ENCODE results near the gene POLR2E. TPM values are rescaled to one million over a fixed set of nuclear protein-coding genes. Genes with fewer than 3 reads are reported as not detected.

POLR2E gene
- total and polyA plus RNA-seq, 9 of the 15 experiments (the other 6 are each of a cell fraction or from before 2014, with no cell fraction given) = 3.4 to 413 (median 244) TPM

DNA sequence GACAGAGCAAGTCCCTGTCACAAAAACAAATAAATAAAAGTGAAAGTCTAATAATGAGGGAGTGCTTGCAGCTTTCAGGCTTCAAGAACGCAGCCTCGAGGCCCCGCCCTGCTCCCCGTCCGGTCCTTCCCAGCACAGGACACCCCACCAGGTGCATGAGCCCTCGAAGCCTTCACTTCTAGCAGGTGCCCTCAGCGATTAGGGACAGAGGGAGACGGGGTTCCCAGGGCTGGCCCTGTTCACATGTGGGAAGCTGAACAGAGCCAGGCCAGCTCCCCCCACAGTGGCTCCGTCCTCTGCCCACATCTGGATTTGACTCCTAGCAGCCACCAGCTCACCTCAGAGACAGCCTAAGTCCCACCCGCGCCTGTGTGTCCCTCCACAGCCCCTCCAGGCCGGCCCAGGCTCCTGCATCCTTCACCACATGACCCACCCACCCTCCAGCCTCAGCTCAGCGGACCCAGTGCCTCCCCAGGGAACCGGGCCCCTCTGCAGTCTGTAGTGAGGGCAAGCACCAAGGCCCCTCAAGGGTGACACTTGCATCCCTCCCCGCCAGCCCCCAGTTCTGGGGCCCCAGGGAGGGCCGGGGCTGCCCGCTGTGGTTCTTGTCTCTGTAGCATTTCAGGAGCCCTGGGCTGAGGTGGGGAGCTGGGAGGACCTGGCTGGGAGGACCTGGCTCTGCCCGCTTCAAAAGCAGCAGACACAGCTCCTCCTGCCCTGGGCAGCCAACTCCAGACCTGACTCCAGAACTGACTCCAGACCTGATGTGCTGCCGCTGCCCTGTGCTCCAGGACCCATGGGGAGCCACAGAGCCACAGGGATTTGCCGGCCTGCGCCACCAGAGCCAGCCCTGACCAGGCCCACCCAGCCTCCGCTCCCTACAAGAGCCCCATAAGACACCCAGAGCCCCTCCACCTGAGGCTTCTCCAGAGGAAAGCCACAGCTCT, 35.9 kb upstream of the POLR2E start (continued):
- TF ChIP-seq, protein P1, sequence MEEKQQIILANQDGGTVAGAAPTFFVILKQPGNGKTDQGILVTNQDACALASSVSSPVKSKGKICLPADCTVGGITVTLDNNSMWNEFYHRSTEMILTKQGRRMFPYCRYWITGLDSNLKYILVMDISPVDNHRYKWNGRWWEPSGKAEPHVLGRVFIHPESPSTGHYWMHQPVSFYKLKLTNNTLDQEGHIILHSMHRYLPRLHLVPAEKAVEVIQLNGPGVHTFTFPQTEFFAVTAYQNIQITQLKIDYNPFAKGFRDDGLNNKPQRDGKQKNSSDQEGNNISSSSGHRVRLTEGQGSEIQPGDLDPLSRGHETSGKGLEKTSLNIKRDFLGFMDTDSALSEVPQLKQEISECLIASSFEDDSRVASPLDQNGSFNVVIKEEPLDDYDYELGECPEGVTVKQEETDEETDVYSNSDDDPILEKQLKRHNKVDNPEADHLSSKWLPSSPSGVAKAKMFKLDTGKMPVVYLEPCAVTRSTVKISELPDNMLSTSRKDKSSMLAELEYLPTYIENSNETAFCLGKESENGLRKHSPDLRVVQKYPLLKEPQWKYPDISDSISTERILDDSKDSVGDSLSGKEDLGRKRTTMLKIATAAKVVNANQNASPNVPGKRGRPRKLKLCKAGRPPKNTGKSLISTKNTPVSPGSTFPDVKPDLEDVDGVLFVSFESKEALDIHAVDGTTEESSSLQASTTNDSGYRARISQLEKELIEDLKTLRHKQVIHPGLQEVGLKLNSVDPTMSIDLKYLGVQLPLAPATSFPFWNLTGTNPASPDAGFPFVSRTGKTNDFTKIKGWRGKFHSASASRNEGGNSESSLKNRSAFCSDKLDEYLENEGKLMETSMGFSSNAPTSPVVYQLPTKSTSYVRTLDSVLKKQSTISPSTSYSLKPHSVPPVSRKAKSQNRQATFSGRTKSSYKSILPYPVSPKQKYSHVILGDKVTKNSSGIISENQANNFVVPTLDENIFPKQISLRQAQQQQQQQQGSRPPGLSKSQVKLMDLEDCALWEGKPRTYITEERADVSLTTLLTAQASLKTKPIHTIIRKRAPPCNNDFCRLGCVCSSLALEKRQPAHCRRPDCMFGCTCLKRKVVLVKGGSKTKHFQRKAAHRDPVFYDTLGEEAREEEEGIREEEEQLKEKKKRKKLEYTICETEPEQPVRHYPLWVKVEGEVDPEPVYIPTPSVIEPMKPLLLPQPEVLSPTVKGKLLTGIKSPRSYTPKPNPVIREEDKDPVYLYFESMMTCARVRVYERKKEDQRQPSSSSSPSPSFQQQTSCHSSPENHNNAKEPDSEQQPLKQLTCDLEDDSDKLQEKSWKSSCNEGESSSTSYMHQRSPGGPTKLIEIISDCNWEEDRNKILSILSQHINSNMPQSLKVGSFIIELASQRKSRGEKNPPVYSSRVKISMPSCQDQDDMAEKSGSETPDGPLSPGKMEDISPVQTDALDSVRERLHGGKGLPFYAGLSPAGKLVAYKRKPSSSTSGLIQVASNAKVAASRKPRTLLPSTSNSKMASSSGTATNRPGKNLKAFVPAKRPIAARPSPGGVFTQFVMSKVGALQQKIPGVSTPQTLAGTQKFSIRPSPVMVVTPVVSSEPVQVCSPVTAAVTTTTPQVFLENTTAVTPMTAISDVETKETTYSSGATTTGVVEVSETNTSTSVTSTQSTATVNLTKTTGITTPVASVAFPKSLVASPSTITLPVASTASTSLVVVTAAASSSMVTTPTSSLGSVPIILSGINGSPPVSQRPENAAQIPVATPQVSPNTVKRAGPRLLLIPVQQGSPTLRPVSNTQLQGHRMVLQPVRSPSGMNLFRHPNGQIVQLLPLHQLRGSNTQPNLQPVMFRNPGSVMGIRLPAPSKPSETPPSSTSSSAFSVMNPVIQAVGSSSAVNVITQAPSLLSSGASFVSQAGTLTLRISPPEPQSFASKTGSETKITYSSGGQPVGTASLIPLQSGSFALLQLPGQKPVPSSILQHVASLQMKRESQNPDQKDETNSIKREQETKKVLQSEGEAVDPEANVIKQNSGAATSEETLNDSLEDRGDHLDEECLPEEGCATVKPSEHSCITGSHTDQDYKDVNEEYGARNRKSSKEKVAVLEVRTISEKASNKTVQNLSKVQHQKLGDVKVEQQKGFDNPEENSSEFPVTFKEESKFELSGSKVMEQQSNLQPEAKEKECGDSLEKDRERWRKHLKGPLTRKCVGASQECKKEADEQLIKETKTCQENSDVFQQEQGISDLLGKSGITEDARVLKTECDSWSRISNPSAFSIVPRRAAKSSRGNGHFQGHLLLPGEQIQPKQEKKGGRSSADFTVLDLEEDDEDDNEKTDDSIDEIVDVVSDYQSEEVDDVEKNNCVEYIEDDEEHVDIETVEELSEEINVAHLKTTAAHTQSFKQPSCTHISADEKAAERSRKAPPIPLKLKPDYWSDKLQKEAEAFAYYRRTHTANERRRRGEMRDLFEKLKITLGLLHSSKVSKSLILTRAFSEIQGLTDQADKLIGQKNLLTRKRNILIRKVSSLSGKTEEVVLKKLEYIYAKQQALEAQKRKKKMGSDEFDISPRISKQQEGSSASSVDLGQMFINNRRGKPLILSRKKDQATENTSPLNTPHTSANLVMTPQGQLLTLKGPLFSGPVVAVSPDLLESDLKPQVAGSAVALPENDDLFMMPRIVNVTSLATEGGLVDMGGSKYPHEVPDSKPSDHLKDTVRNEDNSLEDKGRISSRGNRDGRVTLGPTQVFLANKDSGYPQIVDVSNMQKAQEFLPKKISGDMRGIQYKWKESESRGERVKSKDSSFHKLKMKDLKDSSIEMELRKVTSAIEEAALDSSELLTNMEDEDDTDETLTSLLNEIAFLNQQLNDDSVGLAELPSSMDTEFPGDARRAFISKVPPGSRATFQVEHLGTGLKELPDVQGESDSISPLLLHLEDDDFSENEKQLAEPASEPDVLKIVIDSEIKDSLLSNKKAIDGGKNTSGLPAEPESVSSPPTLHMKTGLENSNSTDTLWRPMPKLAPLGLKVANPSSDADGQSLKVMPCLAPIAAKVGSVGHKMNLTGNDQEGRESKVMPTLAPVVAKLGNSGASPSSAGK (IDR thresholded peaks at IDR 0.05) = no peak
- TF ChIP-seq, protein P2, sequence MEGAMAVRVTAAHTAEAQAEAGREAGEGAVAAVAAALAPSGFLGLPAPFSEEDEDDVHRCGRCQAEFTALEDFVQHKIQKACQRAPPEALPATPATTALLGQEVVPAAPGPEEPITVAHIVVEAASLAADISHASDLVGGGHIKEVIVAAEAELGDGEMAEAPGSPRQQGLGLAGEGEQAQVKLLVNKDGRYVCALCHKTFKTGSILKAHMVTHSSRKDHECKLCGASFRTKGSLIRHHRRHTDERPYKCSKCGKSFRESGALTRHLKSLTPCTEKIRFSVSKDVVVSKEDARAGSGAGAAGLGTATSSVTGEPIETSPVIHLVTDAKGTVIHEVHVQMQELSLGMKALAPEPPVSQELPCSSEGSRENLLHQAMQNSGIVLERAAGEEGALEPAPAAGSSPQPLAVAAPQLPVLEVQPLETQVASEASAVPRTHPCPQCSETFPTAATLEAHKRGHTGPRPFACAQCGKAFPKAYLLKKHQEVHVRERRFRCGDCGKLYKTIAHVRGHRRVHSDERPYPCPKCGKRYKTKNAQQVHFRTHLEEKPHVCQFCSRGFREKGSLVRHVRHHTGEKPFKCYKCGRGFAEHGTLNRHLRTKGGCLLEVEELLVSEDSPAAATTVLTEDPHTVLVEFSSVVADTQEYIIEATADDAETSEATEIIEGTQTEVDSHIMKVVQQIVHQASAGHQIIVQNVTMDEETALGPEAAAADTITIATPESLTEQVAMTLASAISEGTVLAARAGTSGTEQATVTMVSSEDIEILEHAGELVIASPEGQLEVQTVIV (CRISPR knock-in tag; IDR thresholded peaks at IDR 0.05; ENCODE audit: borderline replicate concordance) = no peak
- TF ChIP-seq HMGN3 (IDR thresholded peaks at IDR 0.05; ENCODE audit: borderline replicate concordance, extremely low read depth, insufficient read length, low read depth, low read length) = no peak

Data from K562 (cell line).